GM12873 (cell line): ENCODE data around the gene AKAP6.

Experiments
- CTCF ChIP-seq: IDR thresholded peaks from 2 replicates; pipeline ENCODE4 v1.5.1; 2012; ENCODE audit warnings: low read depth, mild to moderate bottlenecking, moderate library complexity, low read length, control low read depth; ENCODE audit not compliant: insufficient read depth; ENCODE audit errors: missing control alignments

AKAP6 gene

GRCh38 chr14:32471181-32471580 is 142.1 kb downstream of the AKAP6 start:
- TF ChIP-seq CTCF = no peak

GRCh38 chr14:32472076-32472475 is 143.0 kb downstream of the AKAP6 start:
- TF ChIP-seq CTCF = no peak

GRCh38 chr14:32472512-32473463 is 143.7 kb downstream of the AKAP6 start:
- TF ChIP-seq CTCF = no peak

- TF ChIP-seq CTCF = no peak
Observed at GRCh38 chr14:32473464-32473855, 144.4 kb downstream of the AKAP6 start.

GRCh38 chr14:32474478-32475195 is 145.5 kb downstream of the AKAP6 start:
- TF ChIP-seq CTCF = no peak

- TF ChIP-seq CTCF = no peak
Observed at GRCh38 chr14:32476532-32476931, 147.4 kb downstream of the AKAP6 start.

- no peak for TF ChIP-seq CTCF
Observed at GRCh38 chr14:32477396-32477795, 148.3 kb downstream of the AKAP6 start.
